HepG2 (cell line): ENCODE measurements around the gene FOXA1. TPM values are rescaled to one million over a fixed set of nuclear protein-coding genes. Genes with fewer than 3 reads are reported as not detected.
A peak's percentile ranks its signal among the peaks of the same experiment; 100 is the strongest.

ENCODE experiments used
- ERF ChIP-seq: IDR thresholded peaks from 2 replicates; pipeline ENCODE4 v1.6.1; 2018; ENCODE audit warnings: missing biosample characterization, missing genetic modification reagents
- HHEX ChIP-seq: IDR thresholded peaks from 2 replicates; pipeline ENCODE4 v1.6.1; 2016; ENCODE audit warnings: control low read depth
- RBM22 ChIP-seq: fragments of 200-400 bp; formaldehyde crosslinking; optimal IDR thresholded peaks from 2 replicates; pipeline ENCODE3; 2017; ENCODE audit warnings: mild to moderate bottlenecking, low read length, moderate library complexity
- SMARCC2 ChIP-seq: fragments of 450-650 bp; IDR thresholded peaks from 2 replicates; pipeline ENCODE4 v1.6.1; 2017; ENCODE audit warnings: antibody characterized with exemption, mild to moderate bottlenecking
- SP5 ChIP-seq: IDR thresholded peaks from 2 replicates; pipeline ENCODE4 v1.6.1; 2016; ENCODE audit warnings: low read depth, borderline replicate concordance
- STAG1 ChIP-seq: sonication (generic); formaldehyde crosslinking; IDR thresholded peaks from 2 replicates; pipeline ENCODE4 v1.4.0; 2020; ENCODE audit warnings: missing genetic modification reagents
- ZMYM4 ChIP-seq: sonication (generic); formaldehyde crosslinking; IDR thresholded peaks from 2 replicates; pipeline ENCODE4 v1.8.1; 2023; ENCODE audit warnings: mild to moderate bottlenecking, missing genetic modification reagents
- ZNF432 ChIP-seq: sonication (generic); formaldehyde crosslinking; IDR thresholded peaks from 2 replicates; pipeline ENCODE4 v1.5.0; 2020; ENCODE audit warnings: missing genetic modification reagents, mild to moderate bottlenecking, borderline replicate concordance
- ZNF441 ChIP-seq: sonication (generic); formaldehyde crosslinking; IDR thresholded peaks from 2 replicates; pipeline ENCODE4 v1.7.0; 2021; ENCODE audit warnings: missing genetic modification reagents, borderline replicate concordance
- ZNF530 ChIP-seq: sonication (generic); formaldehyde crosslinking; IDR thresholded peaks from 2 replicates; pipeline ENCODE4 v1.5.0; 2020; ENCODE audit warnings: low read depth, mild to moderate bottlenecking, missing genetic modification reagents
- polyA plus RNA-seq, 8 experiments: library from polyadenylated mRNA; depleted of rRNA in 3 of 8; stranded (reverse) in 7 of 8; unstranded in 1 of 8; fragments of >200 nt; fragmentation: Illumina TruSeq in 4 of 8; extraction: Trizol in 4 of 8; gene quantifications; 2 replicates each; pipeline versions ENCODE4 v1.2.1 to v1.2.3, GENCODE V29; 2011 to 2016; ENCODE audit warnings: low read depth in 4 of 8, missing spikeins in 1 of 8, mixed read lengths in 1 of 8; ENCODE audit not compliant: insufficient read depth in 1 of 8
- total RNA-seq, 5 experiments: library from RNA; depleted of rRNA; stranded (reverse); fragments of >200 nt; fragmentation: Illumina TruSeq; extraction: Trizol; gene quantifications; 2 replicates each; pipeline ENCODE4 v1.2.3, GENCODE V29; 2016; ENCODE audit warnings: low read depth in 1 of 5
- TF ChIP-seq, protein P1 (sequence below): sonication (generic); formaldehyde crosslinking; IDR thresholded peaks from 2 replicates; pipeline ENCODE4 v1.4.0; 2020; ENCODE audit warnings: mild to moderate bottlenecking, missing genetic modification reagents
- TF ChIP-seq, protein P2 (sequence below): sonication (generic); formaldehyde crosslinking; IDR thresholded peaks from 2 replicates; pipeline ENCODE4 v1.5.0; 2020; ENCODE audit warnings: mild to moderate bottlenecking, missing genetic modification reagents
- TF ChIP-seq, protein P3 (sequence below): sonication (generic); formaldehyde crosslinking; IDR thresholded peaks from 2 replicates; pipeline ENCODE4 v1.5.1; 2020; ENCODE audit warnings: mild to moderate bottlenecking, missing genetic modification reagents, moderate library complexity
- TF ChIP-seq, protein P4 (sequence below): sonication (generic); formaldehyde crosslinking; IDR thresholded peaks from 2 replicates; pipeline ENCODE4 v1.4.0; 2020; ENCODE audit warnings: missing genetic modification reagents

FOXA1 gene
- total and polyA plus RNA-seq, 2 of the 13 experiments (the other 11 are each of a cell fraction or from before 2014, with no cell fraction given), result 43.4 to 58.6 TPM

DNA sequence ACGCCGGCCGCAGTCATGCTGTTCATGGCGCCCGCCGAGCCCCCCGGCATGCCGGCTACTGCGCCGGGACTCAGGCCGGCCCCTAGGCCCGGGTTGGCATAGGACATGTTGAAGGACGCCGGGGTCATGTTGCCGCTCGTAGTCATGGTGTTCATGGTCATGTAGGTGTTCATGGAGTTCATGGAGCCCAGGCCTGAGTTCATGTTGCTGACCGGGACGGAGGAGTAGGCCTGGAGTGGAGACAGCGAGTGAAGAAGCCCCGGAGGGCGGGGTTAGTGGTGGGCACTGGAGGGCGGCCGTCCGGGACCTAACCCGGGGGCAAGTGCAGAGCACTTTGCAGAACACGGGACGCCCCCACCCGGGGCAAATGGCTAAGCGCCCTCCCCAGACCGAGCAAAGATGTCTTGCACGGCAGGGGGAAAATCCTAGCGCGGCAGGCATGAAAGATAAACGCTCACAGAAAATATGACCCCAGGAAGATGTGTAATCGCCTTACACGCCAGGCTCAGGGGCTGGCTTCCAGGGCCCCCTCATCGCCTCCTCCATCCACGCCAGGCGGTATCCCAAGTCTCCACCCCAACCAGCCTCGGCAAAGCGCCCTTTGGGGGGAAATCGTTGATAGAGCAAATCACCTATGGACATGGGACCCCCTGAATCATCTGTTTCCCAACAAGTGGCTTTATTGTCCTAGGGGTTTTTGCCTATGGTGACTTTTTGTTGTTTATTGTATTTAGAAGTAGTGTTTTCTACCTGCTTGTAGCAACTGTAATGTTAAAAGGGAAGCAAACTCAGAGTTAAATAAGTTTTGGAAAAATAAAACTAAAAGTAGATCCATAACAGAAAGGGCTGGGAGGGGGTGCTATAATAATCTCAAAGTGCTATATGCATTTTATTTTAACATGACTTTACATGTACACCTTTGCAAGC is 2.3 kb downstream of the FOXA1 start (continued):
- TF ChIP-seq, protein P1, sequence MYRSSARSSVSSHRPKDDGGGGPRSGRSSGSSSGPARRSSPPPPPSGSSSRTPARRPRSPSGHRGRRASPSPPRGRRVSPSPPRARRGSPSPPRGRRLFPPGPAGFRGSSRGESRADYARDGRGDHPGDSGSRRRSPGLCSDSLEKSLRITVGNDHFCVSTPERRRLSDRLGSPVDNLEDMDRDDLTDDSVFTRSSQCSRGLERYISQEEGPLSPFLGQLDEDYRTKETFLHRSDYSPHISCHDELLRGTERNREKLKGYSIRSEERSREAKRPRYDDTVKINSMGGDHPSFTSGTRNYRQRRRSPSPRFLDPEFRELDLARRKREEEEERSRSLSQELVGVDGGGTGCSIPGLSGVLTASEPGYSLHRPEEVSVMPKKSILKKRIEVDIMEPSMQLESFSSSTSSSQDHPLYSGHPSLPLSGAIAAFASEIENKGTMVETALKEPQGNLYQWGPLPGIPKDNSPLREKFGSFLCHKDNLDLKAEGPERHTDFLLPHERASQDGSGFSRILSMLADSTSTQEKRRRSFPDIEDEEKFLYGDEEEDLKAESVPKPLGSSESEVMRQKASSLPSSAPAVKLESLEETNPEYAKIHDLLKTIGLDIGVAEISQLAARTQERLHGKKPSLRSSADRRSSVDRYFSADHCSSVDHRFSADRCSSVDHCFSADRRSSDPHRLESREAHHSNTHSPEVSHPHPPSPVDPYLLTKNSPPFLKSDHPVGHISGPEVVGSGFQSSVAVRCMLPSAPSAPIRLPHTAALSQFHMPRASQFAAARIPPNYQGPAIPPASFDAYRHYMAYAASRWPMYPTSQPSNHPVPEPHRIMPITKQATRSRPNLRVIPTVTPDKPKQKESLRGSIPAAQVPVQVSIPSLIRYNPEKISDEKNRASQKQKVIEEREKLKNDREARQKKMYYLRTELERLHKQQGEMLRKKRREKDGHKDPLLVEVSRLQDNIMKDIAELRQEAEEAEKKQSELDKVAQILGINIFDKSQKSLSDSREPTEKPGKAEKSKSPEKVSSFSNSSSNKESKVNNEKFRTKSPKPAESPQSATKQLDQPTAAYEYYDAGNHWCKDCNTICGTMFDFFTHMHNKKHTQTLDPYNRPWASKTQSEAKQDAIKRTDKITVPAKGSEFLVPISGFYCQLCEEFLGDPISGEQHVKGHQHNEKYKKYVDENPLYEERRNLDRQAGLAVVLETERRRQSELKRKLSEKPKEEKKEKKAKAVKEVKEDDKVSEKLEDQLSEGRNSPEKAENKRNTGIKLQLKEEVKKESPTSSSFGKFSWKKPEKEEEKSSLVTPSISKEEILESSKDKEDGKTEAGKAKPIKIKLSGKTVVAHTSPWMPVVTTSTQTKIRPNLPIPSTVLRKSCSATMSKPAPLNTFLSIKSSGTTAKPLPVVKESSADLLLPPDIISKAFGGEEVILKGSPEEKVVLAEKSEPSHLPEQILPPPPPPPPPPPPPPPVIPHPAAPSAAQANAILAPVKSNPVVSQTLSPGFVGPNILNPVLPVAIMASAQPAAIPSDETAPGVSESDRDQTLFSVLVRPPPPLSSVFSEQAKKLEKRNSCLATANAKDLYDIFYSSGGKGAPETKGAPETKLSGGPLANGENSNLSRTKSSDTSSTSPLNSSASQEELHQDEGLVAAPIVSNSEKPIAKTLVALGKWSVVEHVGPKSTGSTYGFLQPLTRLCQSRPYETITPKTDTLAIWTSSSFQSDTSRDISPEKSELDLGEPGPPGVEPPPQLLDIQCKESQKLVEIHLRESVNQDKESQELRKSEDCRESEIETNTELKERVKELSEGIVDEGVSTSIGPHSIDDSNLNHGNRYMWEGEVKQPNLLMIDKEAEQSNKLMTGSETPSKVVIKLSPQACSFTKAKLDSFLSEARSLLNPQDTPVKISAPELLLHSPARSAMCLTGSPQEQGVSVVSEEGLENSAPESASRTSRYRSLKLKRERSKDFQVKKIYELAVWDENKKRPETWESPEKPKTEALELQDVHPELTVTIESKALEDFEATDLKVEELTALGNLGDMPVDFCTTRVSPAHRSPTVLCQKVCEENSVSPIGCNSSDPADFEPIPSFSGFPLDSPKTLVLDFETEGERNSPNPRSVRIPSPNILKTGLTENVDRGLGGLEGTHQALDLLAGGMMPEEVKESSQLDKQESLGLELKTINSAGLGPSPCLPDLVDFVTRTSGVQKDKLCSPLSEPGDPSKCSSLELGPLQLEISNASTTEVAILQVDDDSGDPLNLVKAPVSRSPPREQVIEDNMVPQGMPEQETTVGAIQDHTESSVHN, result no peak
- TF ChIP-seq ZNF432 (CRISPR knock-in tag) (0 out of 2 replicates have a peak, but pooled peaks have one; percentile 26), ERF (CRISPR knock-in tag) (no peak), RBM22 (peak; percentile 92), HHEX (CRISPR knock-in tag) (no peak), ZNF530 (CRISPR knock-in tag) (no peak), SP5 (CRISPR knock-in tag) (no peak), ZMYM4 (CRISPR knock-in tag) (peak; percentile 41), ZNF441 (CRISPR knock-in tag) (no peak), STAG1 (CRISPR knock-in tag) (no peak; the same call in 1 of the 2 replicates), SMARCC2 (no peak)
- TF ChIP-seq, protein P2, sequence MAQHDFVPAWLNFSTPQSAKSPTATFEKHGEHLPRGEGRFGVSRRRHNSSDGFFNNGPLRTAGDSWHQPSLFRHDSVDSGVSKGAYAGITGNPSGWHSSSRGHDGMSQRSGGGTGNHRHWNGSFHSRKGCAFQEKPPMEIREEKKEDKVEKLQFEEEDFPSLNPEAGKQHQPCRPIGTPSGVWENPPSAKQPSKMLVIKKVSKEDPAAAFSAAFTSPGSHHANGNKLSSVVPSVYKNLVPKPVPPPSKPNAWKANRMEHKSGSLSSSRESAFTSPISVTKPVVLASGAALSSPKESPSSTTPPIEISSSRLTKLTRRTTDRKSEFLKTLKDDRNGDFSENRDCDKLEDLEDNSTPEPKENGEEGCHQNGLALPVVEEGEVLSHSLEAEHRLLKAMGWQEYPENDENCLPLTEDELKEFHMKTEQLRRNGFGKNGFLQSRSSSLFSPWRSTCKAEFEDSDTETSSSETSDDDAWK (CRISPR knock-in tag), result no peak
- TF ChIP-seq, protein P3, sequence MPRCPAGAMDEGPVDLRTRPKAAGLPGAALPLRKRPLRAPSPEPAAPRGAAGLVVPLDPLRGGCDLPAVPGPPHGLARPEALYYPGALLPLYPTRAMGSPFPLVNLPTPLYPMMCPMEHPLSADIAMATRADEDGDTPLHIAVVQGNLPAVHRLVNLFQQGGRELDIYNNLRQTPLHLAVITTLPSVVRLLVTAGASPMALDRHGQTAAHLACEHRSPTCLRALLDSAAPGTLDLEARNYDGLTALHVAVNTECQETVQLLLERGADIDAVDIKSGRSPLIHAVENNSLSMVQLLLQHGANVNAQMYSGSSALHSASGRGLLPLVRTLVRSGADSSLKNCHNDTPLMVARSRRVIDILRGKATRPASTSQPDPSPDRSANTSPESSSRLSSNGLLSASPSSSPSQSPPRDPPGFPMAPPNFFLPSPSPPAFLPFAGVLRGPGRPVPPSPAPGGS (CRISPR knock-in tag), result 0 out of 2 replicates have a peak, but pooled peaks have one; percentile 50
- TF ChIP-seq, protein P4, sequence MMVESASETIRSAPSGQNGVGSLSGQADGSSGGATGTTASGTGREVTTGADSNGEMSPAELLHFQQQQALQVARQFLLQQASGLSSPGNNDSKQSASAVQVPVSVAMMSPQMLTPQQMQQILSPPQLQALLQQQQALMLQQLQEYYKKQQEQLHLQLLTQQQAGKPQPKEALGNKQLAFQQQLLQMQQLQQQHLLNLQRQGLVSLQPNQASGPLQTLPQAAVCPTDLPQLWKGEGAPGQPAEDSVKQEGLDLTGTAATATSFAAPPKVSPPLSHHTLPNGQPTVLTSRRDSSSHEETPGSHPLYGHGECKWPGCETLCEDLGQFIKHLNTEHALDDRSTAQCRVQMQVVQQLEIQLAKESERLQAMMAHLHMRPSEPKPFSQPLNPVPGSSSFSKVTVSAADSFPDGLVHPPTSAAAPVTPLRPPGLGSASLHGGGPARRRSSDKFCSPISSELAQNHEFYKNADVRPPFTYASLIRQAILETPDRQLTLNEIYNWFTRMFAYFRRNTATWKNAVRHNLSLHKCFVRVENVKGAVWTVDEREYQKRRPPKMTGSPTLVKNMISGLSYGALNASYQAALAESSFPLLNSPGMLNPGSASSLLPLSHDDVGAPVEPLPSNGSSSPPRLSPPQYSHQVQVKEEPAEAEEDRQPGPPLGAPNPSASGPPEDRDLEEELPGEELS (CRISPR knock-in tag), result 0 out of 2 replicates have a peak, but pooled peaks have one; percentile 43
